HepG2 (cell line): ENCODE measurements around the gene CREBBP. TPM values are rescaled to one million over a fixed set of nuclear protein-coding genes. Genes with fewer than 3 reads are reported as not detected.

Experiments used
- BHLHE40 ChIP-seq: IDR thresholded peaks from 2 replicates; pipeline ENCODE4 v1.6.1; 2011; ENCODE audit warnings: low read length, improper control_type of control experiment
- HES4 ChIP-seq: sonication (generic); formaldehyde crosslinking; IDR thresholded peaks from 2 replicates; pipeline ENCODE4 v1.9.0; 2021; ENCODE audit warnings: mild to moderate bottlenecking, missing genetic modification reagents, borderline replicate concordance
- KLF12 ChIP-seq: sonication (generic); formaldehyde crosslinking; IDR thresholded peaks from 2 replicates; pipeline ENCODE4 v1.4.0; 2020; ENCODE audit warnings: missing genetic modification reagents, borderline replicate concordance
- NPAS2 ChIP-seq: sonication (generic); formaldehyde crosslinking; IDR thresholded peaks from 2 replicates; pipeline ENCODE4 v1.8.0; 2022; ENCODE audit warnings: mild to moderate bottlenecking, missing genetic modification reagents, borderline replicate concordance
- PLRG1 ChIP-seq: fragments of 450-650 bp; conservative IDR thresholded peaks from 2 replicates; pipeline ENCODE4 v1.6.1; 2016
- SIN3A ChIP-seq: IDR thresholded peaks from 2 replicates; pipeline ENCODE4 v1.6.1; 2011; ENCODE audit warnings: low read depth, mild to moderate bottlenecking, control low read depth, low read length, borderline replicate concordance
- SOX6 ChIP-seq, 2 experiments: fragments of 450-650 bp in 1 of 2; sonication (generic) in 1 of 2; formaldehyde crosslinking in 1 of 2; IDR thresholded peaks; 2 replicates each; pipeline versions ENCODE4 v1.4.0 to v1.6.1; 2017 to 2020; ENCODE audit warnings: antibody characterized with exemption in 1 of 2, mild to moderate bottlenecking in 1 of 2, missing genetic modification reagents in 1 of 2
- TSC22D2 ChIP-seq: sonication (generic); formaldehyde crosslinking; IDR thresholded peaks from 2 replicates; pipeline ENCODE4 v1.5.1; 2020; ENCODE audit warnings: missing genetic modification reagents, mild to moderate bottlenecking, borderline replicate concordance
- ZBTB7B ChIP-seq: sonication (generic); formaldehyde crosslinking; IDR thresholded peaks from 2 replicates; pipeline ENCODE4 v1.4.0; 2020; ENCODE audit warnings: missing genetic modification reagents
- ZNF101 ChIP-seq: sonication (generic); formaldehyde crosslinking; IDR thresholded peaks from 2 replicates; pipeline ENCODE4 v1.4.0; 2020; ENCODE audit warnings: mild to moderate bottlenecking, low read depth, missing genetic modification reagents, borderline replicate concordance
- ZNF354B ChIP-seq: sonication (generic); formaldehyde crosslinking; IDR thresholded peaks from 2 replicates; pipeline ENCODE4 v1.8.0; 2022; ENCODE audit warnings: mild to moderate bottlenecking, missing genetic modification reagents
- ZNF569 ChIP-seq: sonication (generic); formaldehyde crosslinking; IDR thresholded peaks from 2 replicates; pipeline ENCODE4 v1.5.0; 2020; ENCODE audit warnings: mild to moderate bottlenecking, missing genetic modification reagents, moderate library complexity, borderline replicate concordance
- ZSCAN12 ChIP-seq: sonication (generic); formaldehyde crosslinking; IDR thresholded peaks from 2 replicates; pipeline ENCODE4 v1.9.0; 2021; ENCODE audit warnings: mild to moderate bottlenecking, missing genetic modification reagents
- polyA plus RNA-seq, 8 experiments: library from polyadenylated mRNA; depleted of rRNA in 3 of 8; stranded (reverse) in 7 of 8; unstranded in 1 of 8; fragments of >200 nt; fragmentation: Illumina TruSeq in 4 of 8; extraction: Trizol in 4 of 8; gene quantifications; 2 replicates each; pipeline versions ENCODE4 v1.2.1 to v1.2.3, GENCODE V29; 2011 to 2016; ENCODE audit warnings: low read depth in 4 of 8, missing spikeins in 1 of 8, mixed read lengths in 1 of 8; ENCODE audit not compliant: insufficient read depth in 1 of 8
- total RNA-seq, 5 experiments: library from RNA; depleted of rRNA; stranded (reverse); fragments of >200 nt; fragmentation: Illumina TruSeq; extraction: Trizol; gene quantifications; 2 replicates each; pipeline ENCODE4 v1.2.3, GENCODE V29; 2016; ENCODE audit warnings: low read depth in 1 of 5
- TF ChIP-seq, protein P1 (sequence below): fragments of 450-650 bp; IDR thresholded peaks from 2 replicates; pipeline ENCODE4 v1.6.1; 2017
- TF ChIP-seq, protein P2 (sequence below): sonication (generic); formaldehyde crosslinking; IDR thresholded peaks from 2 replicates; pipeline ENCODE4 v1.4.0; 2020; ENCODE audit warnings: mild to moderate bottlenecking, missing genetic modification reagents, borderline replicate concordance
- TF ChIP-seq, protein P3 (sequence below): sonication (generic); formaldehyde crosslinking; IDR thresholded peaks from 2 replicates; pipeline ENCODE4 v1.4.0; 2020; ENCODE audit warnings: missing genetic modification reagents
- TF ChIP-seq, protein P4 (sequence below): fragments of 450-650 bp; IDR thresholded peaks from 2 replicates; pipeline ENCODE4 v1.6.1; 2016

Gene CREBBP
- total and polyA plus RNA-seq, 2 of the 13 experiments (the other 11 are each of a cell fraction or from before 2014, with no cell fraction given) = 5.3 to 10.4 TPM

DNA sequence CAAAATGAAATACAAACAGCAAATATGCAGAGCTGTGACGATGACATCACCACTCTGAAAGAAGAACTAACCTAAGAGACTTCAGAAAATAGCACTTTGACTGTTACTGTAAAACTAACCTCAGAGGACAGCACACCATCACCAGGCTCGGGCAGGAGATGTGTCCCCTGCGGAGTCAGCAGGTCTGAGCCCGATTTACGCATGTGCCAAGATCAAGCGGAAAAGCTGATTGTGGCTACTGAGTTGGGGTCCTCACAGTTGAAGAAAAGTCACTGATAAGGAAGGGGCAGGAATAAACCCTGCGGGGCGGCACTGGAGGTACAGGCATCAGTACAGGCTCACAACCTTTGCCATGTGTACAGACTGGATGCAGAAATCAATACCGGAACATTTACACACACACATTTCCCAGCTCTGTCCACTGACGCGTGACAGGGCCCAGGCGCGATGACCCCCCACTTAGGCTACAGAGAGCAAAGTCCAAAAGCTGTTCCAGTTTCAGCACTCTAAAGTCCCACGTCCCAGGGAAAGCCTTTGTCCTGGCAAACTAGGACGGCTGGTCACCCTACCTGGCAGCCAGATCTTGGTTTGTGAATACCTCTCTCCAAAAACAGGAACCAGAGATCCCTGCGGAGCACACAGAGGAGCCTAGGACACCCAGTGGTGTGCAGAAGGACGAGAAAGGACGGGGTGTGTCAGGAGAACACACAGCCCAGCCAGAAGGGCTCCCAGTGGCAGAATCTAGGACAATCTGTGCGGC is 184.7 kb downstream of the CREBBP start (continued):
- TF ChIP-seq, protein P1, sequence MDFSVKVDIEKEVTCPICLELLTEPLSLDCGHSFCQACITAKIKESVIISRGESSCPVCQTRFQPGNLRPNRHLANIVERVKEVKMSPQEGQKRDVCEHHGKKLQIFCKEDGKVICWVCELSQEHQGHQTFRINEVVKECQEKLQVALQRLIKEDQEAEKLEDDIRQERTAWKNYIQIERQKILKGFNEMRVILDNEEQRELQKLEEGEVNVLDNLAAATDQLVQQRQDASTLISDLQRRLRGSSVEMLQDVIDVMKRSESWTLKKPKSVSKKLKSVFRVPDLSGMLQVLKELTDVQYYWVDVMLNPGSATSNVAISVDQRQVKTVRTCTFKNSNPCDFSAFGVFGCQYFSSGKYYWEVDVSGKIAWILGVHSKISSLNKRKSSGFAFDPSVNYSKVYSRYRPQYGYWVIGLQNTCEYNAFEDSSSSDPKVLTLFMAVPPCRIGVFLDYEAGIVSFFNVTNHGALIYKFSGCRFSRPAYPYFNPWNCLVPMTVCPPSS = no peak
- peak; percentile 66; the same call in 1 of the 2 replicates for TF ChIP-seq SIN3A
- no peak for TF ChIP-seq ZNF101
- peak; percentile 98 for TF ChIP-seq ZBTB7B
- TF ChIP-seq, protein P2, sequence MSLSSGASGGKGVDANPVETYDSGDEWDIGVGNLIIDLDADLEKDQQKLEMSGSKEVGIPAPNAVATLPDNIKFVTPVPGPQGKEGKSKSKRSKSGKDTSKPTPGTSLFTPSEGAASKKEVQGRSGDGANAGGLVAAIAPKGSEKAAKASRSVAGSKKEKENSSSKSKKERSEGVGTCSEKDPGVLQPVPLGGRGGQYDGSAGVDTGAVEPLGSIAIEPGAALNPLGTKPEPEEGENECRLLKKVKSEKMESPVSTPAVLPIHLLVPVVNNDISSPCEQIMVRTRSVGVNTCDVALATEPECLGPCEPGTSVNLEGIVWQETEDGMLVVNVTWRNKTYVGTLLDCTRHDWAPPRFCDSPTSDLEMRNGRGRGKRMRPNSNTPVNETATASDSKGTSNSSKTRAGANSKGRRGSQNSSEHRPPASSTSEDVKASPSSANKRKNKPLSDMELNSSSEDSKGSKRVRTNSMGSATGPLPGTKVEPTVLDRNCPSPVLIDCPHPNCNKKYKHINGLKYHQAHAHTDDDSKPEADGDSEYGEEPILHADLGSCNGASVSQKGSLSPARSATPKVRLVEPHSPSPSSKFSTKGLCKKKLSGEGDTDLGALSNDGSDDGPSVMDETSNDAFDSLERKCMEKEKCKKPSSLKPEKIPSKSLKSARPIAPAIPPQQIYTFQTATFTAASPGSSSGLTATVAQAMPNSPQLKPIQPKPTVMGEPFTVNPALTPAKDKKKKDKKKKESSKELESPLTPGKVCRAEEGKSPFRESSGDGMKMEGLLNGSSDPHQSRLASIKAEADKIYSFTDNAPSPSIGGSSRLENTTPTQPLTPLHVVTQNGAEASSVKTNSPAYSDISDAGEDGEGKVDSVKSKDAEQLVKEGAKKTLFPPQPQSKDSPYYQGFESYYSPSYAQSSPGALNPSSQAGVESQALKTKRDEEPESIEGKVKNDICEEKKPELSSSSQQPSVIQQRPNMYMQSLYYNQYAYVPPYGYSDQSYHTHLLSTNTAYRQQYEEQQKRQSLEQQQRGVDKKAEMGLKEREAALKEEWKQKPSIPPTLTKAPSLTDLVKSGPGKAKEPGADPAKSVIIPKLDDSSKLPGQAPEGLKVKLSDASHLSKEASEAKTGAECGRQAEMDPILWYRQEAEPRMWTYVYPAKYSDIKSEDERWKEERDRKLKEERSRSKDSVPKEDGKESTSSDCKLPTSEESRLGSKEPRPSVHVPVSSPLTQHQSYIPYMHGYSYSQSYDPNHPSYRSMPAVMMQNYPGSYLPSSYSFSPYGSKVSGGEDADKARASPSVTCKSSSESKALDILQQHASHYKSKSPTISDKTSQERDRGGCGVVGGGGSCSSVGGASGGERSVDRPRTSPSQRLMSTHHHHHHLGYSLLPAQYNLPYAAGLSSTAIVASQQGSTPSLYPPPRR = peak; percentile 92
- TF ChIP-seq ZNF354B (CRISPR knock-in tag) = no peak
- 0 out of 2 replicates have a peak, but pooled peaks have one; percentile 55 for TF ChIP-seq NPAS2 (CRISPR knock-in tag)
- TF ChIP-seq BHLHE40 = peak; percentile 92
- TF ChIP-seq PLRG1 = no peak
- TF ChIP-seq, protein P3, sequence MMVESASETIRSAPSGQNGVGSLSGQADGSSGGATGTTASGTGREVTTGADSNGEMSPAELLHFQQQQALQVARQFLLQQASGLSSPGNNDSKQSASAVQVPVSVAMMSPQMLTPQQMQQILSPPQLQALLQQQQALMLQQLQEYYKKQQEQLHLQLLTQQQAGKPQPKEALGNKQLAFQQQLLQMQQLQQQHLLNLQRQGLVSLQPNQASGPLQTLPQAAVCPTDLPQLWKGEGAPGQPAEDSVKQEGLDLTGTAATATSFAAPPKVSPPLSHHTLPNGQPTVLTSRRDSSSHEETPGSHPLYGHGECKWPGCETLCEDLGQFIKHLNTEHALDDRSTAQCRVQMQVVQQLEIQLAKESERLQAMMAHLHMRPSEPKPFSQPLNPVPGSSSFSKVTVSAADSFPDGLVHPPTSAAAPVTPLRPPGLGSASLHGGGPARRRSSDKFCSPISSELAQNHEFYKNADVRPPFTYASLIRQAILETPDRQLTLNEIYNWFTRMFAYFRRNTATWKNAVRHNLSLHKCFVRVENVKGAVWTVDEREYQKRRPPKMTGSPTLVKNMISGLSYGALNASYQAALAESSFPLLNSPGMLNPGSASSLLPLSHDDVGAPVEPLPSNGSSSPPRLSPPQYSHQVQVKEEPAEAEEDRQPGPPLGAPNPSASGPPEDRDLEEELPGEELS (CRISPR knock-in tag) = peak; percentile 91
- 0 out of 2 replicates have a peak, but pooled peaks have one; percentile 66 for TF ChIP-seq HES4
- TF ChIP-seq TSC22D2 (CRISPR knock-in tag) = no peak
- no peak for TF ChIP-seq SOX6 (IDR thresholded peaks at IDR 0.05)
- peak; percentile 93 for TF ChIP-seq SOX6 (CRISPR knock-in tag; IDR thresholded peaks at IDR 0.05)
- TF ChIP-seq, protein P4, sequence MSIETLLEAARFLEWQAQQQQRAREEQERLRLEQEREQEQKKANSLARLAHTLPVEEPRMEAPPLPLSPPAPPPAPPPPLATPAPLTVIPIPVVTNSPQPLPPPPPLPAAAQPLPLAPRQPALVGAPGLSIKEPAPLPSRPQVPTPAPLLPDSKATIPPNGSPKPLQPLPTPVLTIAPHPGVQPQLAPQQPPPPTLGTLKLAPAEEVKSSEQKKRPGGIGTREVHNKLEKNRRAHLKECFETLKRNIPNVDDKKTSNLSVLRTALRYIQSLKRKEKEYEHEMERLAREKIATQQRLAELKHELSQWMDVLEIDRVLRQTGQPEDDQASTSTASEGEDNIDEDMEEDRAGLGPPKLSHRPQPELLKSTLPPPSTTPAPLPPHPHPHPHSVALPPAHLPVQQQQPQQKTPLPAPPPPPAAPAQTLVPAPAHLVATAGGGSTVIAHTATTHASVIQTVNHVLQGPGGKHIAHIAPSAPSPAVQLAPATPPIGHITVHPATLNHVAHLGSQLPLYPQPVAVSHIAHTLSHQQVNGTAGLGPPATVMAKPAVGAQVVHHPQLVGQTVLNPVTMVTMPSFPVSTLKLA = peak; percentile 77
- no peak for TF ChIP-seq ZNF569 (CRISPR knock-in tag)
- TF ChIP-seq ZSCAN12 (CRISPR knock-in tag) = no peak
- peak; percentile 52; the same call in 1 of the 2 replicates for TF ChIP-seq KLF12 (CRISPR knock-in tag)
